Gastroesophageal sphincter (tissue), 3 donors: ENCODE data around the gene TSPAN9.
A peak's percentile ranks its signal among the peaks of the same experiment; 100 is the strongest.

Experiments
- EP300 ChIP-seq: sonication (generic); formaldehyde crosslinking; IDR thresholded peaks from one replicate; pipeline ENCODE4 v1.6.1; 2017; ENCODE audit warnings: antibody characterized with exemption, mild to moderate bottlenecking
- POLR2A ChIP-seq, 2 donors: fragments of 450-650 bp; IDR thresholded peaks; one replicate each; pipeline ENCODE4 v1.6.1; 2017; ENCODE audit warnings: antibody characterized with exemption in 2 of 2, mild to moderate bottlenecking in 2 of 2, moderate library complexity in 1 of 2
- POLR2AphosphoS5 ChIP-seq: sonication (generic); formaldehyde crosslinking; IDR thresholded peaks from one replicate; pipeline ENCODE4 v1.6.1; 2017; ENCODE audit warnings: antibody characterized with exemption
- TF ChIP-seq, protein P1 (sequence below), 4 experiments: fragments of 200-600 bp in 2 of 4; fragments of 450-650 bp in 2 of 4; sonication (generic) in 1 of 4; IDR thresholded peaks; one replicate each; pipeline ENCODE4 v1.5.1; 2017 to 2019; ENCODE audit warnings: antibody characterized with exemption in 4 of 4, mild to moderate bottlenecking in 2 of 4, moderate library complexity in 2 of 4

- no peak for TF ChIP-seq POLR2A (IDR thresholded peaks at IDR 0.05)
- TF ChIP-seq, protein P1, sequence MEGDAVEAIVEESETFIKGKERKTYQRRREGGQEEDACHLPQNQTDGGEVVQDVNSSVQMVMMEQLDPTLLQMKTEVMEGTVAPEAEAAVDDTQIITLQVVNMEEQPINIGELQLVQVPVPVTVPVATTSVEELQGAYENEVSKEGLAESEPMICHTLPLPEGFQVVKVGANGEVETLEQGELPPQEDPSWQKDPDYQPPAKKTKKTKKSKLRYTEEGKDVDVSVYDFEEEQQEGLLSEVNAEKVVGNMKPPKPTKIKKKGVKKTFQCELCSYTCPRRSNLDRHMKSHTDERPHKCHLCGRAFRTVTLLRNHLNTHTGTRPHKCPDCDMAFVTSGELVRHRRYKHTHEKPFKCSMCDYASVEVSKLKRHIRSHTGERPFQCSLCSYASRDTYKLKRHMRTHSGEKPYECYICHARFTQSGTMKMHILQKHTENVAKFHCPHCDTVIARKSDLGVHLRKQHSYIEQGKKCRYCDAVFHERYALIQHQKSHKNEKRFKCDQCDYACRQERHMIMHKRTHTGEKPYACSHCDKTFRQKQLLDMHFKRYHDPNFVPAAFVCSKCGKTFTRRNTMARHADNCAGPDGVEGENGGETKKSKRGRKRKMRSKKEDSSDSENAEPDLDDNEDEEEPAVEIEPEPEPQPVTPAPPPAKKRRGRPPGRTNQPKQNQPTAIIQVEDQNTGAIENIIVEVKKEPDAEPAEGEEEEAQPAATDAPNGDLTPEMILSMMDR (IDR thresholded peaks at IDR 0.05): no peak
- TF ChIP-seq POLR2AphosphoS5: peak; percentile 27
- no peak for TF ChIP-seq EP300
These were observed 81.8 kb downstream of the TSPAN9 start for GRCh38 chr12:3158851-3159465.
